ENCODE results near the gene IQGAP1.

DNA sequence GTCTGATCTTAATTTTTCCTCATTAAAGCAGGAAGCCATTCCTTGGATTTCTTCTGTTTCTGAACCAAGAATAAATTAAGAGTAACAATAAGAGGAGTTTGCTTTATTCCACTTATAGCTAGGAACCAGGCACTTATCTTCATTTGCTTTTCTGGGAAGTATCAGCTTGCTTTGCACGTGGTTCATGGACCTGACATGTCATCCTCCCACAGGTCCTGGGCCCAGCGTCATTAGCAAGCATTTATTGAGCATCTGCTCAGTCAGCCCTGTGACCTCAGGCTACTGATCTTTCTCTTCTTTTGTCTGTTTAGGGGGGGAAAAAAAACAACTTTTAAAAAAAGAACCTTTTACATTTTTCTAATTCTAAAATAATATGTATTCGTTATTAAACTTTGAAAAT is 107.0 kb downstream of the IQGAP1 start:
- no peak for TF ChIP-seq EP300 (IDR thresholded peaks at IDR 0.05)
- no peak for TF ChIP-seq SMC3 (IDR thresholded peaks at IDR 0.05)
- TF ChIP-seq, protein P1, sequence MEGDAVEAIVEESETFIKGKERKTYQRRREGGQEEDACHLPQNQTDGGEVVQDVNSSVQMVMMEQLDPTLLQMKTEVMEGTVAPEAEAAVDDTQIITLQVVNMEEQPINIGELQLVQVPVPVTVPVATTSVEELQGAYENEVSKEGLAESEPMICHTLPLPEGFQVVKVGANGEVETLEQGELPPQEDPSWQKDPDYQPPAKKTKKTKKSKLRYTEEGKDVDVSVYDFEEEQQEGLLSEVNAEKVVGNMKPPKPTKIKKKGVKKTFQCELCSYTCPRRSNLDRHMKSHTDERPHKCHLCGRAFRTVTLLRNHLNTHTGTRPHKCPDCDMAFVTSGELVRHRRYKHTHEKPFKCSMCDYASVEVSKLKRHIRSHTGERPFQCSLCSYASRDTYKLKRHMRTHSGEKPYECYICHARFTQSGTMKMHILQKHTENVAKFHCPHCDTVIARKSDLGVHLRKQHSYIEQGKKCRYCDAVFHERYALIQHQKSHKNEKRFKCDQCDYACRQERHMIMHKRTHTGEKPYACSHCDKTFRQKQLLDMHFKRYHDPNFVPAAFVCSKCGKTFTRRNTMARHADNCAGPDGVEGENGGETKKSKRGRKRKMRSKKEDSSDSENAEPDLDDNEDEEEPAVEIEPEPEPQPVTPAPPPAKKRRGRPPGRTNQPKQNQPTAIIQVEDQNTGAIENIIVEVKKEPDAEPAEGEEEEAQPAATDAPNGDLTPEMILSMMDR (IDR thresholded peaks at IDR 0.05), result no peak
- TF ChIP-seq RAD21 (conservative IDR thresholded peaks at IDR 0.05 in 1 of 2, IDR thresholded peaks at IDR 0.05 in 1 of 2), result no peak
- TF ChIP-seq, protein P2, sequence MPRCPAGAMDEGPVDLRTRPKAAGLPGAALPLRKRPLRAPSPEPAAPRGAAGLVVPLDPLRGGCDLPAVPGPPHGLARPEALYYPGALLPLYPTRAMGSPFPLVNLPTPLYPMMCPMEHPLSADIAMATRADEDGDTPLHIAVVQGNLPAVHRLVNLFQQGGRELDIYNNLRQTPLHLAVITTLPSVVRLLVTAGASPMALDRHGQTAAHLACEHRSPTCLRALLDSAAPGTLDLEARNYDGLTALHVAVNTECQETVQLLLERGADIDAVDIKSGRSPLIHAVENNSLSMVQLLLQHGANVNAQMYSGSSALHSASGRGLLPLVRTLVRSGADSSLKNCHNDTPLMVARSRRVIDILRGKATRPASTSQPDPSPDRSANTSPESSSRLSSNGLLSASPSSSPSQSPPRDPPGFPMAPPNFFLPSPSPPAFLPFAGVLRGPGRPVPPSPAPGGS (IDR thresholded peaks at IDR 0.05), result no peak
- TF ChIP-seq, protein P3, sequence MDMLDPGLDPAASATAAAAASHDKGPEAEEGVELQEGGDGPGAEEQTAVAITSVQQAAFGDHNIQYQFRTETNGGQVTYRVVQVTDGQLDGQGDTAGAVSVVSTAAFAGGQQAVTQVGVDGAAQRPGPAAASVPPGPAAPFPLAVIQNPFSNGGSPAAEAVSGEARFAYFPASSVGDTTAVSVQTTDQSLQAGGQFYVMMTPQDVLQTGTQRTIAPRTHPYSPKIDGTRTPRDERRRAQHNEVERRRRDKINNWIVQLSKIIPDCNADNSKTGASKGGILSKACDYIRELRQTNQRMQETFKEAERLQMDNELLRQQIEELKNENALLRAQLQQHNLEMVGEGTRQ (IDR thresholded peaks at IDR 0.05), result no peak

Measured in A549 (cell line).